Measurements from ENCODE around the gene ACTN4. TPM values are rescaled to one million over a fixed set of nuclear protein-coding genes. Genes with fewer than 3 reads are reported as not detected.

Gene ACTN4
- total RNA-seq, 1 donor from 2014 or later, result 197 TPM

DNA sequence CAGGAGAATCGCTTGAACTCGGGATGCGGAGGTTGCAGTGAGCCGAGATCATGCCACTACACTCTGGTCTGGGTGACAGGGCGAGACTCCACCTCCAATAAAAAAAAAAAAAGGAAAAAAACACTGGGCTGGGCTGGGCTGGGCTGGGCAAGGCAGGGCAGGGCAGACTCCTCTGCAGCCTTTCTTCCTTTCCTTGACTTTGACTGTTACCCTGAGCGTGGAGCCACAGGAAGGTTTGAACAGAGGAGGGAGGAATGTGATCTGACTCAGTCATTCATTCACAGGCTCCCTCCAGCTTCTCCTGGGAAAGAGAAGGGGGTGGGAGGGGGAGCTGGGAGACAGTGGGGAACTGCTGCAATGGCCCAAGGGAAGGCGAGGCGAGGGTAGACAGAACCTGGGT is 2.7 kb upstream of the ACTN4 start:
- Mint-ChIP-seq H3K27ac (no peak overlapping the region), H3K4me3 (no peak overlapping the region), H3K36me3 (ENCODE audit: low read depth) (peaks cover 11% of the 10 kb centered on the region), H3K4me1 (peaks cover 24% of the 10 kb centered on the region), H3K9me3 (no peaks in the 10 kb centered on the region), H3K27me3 (no peaks in the 10 kb centered on the region)
- ChIA-PET CTCF (no interaction called here), POLR2A (interaction anchor here (1.0 kb wide), 1 partner anchor 27 kb away, joined by 3 read pairs; the partner anchor contains the start of gene MAP4K1)
- ATAC-seq (ENCODE audit: low read depth) (no peak), DNase-seq (no peak)
- intact Hi-C loops (cut with micrococcal nuclease), result loop anchor here (5.0 kb wide), 1 partner anchor 38 kb away; no protein-coding TSS in a partner anchor
- TF ChIP-seq CTCF (IDR thresholded peaks at IDR 0.05), result no peak

GRCh38 chr19:38647966-38648768 is 718 bp downstream of the ACTN4 start:
- H3K36me3 Mint-ChIP-seq (ENCODE audit: low read depth), result peaks cover 13% of the 10 kb centered on the region
- peak overlapping the region; percentile 95 for H3K4me3 Mint-ChIP-seq
- H3K27ac Mint-ChIP-seq, result peak overlapping the region; percentile 71
- no peak for DNase-seq
- intact Hi-C loops (cut with micrococcal nuclease), result loop anchor here (1.0 to 5.0 kb wide), 8 partner anchors 11 to 282 kb away; partner anchors contain the start of genes ECH1, EIF3K, MRPS12 and SARS2
- no peaks in the 10 kb centered on the region for H3K9me3 Mint-ChIP-seq
- no peak for ATAC-seq (ENCODE audit: low read depth)
- ChIA-PET CTCF (interaction anchor here (0.8 to 2.1 kb wide), 6 partner anchors 11 to 283 kb away, joined by 3 to 10 read pairs (median 3); partner anchors contain the start of gene FAM98C), POLR2A (interaction anchor here (0.6 to 4.2 kb wide), 21 partner anchors 20 to 1173 kb away, joined by 3 to 21 read pairs (median 4); partner anchors contain the start of genes ECH1, EIF3K, FAM98C and MAP4K1)
- no peaks in the 10 kb centered on the region for H3K27me3 Mint-ChIP-seq
- no peak for TF ChIP-seq CTCF (IDR thresholded peaks at IDR 0.05)
- H3K4me1 Mint-ChIP-seq, result peaks cover 46% of the 10 kb centered on the region

DNA sequence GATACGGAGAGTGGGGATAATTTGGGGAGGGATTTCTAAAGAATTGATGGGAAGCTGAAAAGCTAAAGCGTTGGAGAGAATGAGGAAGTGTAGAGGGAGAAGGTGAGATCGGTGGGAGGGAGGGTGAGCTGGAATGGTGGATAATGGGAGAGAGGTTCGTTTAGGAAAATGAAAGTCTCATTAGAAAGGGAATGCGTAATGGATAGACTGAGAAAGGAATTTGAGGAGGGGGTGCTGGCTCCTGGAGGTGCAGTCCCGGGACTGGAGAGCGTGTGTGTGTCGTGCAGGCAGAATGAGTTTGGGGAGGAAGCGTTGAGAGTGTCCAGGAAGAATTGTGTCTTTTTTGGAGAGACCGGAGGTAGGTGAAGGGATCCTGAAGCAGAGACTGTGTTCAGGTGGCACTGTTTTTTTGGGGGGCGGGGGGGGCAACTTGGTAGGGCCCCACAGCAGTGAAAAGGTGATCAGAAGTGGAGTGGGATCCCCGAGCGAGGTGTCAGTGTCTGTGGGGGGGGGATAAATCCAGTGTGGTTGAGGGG is 1.4 kb downstream of the ACTN4 start:
- peaks cover 52% of the 10 kb centered on the region for H3K4me1 Mint-ChIP-seq
- peaks cover 18% of the 10 kb centered on the region for H3K36me3 Mint-ChIP-seq (ENCODE audit: low read depth)
- no peak for DNase-seq
- intact Hi-C loops (cut with micrococcal nuclease), result loop anchor here (2.0 to 5.0 kb wide), 2 partner anchors 18 to 33 kb away; no protein-coding TSS in a partner anchor
- H3K27me3 Mint-ChIP-seq, result no peaks in the 10 kb centered on the region
- no peaks in the 10 kb centered on the region for H3K9me3 Mint-ChIP-seq
- CTCF ChIA-PET, result interaction anchor here (1.0 kb wide), 1 partner anchor 12 kb away, joined by 3 read pairs; no protein-coding TSS in a partner anchor
- POLR2A ChIA-PET, result interaction anchor here (0.9 to 4.2 kb wide), 6 partner anchors 19 to 763 kb away, joined by 3 to 21 read pairs (median 5); partner anchors contain the start of genes MRPS12, PLEKHG2 and SARS2
- no peak for TF ChIP-seq CTCF (IDR thresholded peaks at IDR 0.05)
- peak overlapping the region; percentile 95 for H3K4me3 Mint-ChIP-seq
- peak overlapping the region; percentile 37 for H3K27ac Mint-ChIP-seq
- no peak for ATAC-seq (ENCODE audit: low read depth)

DNA sequence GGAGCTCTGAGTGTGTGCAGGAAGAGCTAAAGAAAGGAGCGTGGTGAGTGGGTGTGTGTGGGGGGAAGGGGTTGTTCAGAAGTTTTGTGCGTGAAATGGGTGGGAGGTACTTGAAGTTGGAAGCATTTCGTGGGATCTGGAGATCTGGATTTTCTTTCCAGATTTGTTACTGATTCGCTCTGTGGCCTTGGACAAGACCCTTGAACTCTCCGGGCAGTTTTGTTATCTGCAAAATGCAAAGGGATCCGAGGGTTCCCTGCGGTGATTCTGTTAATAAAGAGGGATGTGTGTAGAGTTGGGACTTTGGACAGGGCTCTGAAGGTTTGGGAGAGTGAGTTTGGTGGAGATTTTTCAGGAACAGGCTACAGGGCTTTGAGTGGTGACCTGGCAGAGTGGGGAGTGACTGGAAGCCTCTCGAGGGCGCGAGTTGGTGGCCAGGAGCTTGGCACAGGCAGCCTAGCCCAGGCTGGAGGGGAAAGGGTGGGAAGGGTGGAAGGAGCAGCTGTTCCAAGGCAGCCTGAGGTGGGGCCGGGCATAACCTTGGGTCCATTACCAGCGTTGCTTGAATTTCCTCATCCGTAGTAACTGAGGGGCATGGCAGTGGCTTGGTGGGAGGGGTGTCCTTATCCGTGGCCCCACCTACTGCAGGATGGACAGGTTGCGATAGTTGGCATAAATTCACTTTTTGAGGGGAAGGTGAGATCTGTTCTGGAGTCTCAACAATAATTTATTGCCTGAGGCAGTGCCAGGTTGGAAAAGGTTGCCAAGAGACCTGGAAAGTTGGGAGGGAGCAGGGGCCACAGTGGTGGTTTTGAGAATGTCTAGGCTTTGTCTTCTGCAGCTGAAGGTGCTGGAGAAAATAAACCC is 2.1 kb downstream of the ACTN4 start:
- Mint-ChIP-seq H3K4me3 (peak overlapping the region; percentile 95), H3K36me3 (ENCODE audit: low read depth) (peaks cover 21% of the 10 kb centered on the region), H3K9me3 (no peaks in the 10 kb centered on the region), H3K4me1 (peaks cover 54% of the 10 kb centered on the region), H3K27ac (peak overlapping the region; percentile 47), H3K27me3 (no peaks in the 10 kb centered on the region)
- intact Hi-C loops (cut with micrococcal nuclease), result loop anchor here (2.0 to 5.0 kb wide), 2 partner anchors 17 to 33 kb away; no protein-coding TSS in a partner anchor
- CTCF ChIA-PET, result interaction anchor here (1.0 kb wide), 1 partner anchor 13 kb away, joined by 3 read pairs; no protein-coding TSS in a partner anchor
- TF ChIP-seq CTCF (IDR thresholded peaks at IDR 0.05), result no peak
- ATAC-seq (ENCODE audit: low read depth) (no peak), DNase-seq (no peak)
- POLR2A ChIA-PET, result interaction anchor here (0.9 to 4.2 kb wide), 4 partner anchors 18 to 281 kb away, joined by 3 to 21 read pairs (median 6); partner anchors contain the start of genes MRPS12 and SARS2
